GM23248 (cell line): Measurements from ENCODE around the gene HTR2A. TPM values are rescaled to one million over a fixed set of nuclear protein-coding genes. Genes with fewer than 3 reads are reported as not detected.

ENCODE experiments used
- DNase-seq: peaks from one replicate; pipeline ENCODE4 v3.0.0-alpha.2; 2015
- H2AFZ ChIP-seq: fragments of 200-600 bp; sonication (generic); 2 replicates; pipeline ENCODE4 v1.6.1; 2016; ENCODE audit warnings: antibody characterized with exemption
- H3F3A ChIP-seq: fragments of 200-600 bp; sonication (generic); 2 replicates; pipeline ENCODE4 v1.6.1; 2016; ENCODE audit warnings: mild to moderate bottlenecking, antibody characterized with exemption, mixed run types; ENCODE audit not compliant: insufficient read depth
- H3K27ac ChIP-seq: fragments of 200-600 bp; sonication (generic); 2 replicates; pipeline ENCODE4 v1.5.1; 2016; ENCODE audit warnings: mild to moderate bottlenecking
- H3K27me3 ChIP-seq: fragments of 200-600 bp; sonication (generic); replicated peaks from 2 replicates; pipeline ENCODE4 v1.6.1; 2016; ENCODE audit warnings: mild to moderate bottlenecking; ENCODE audit not compliant: insufficient read depth
- H3K36me3 ChIP-seq: fragments of 200-600 bp; sonication (generic); 2 replicates; pipeline ENCODE4 v1.6.1; 2016; ENCODE audit warnings: low read depth, mild to moderate bottlenecking
- H3K4me1 ChIP-seq: fragments of 200-600 bp; sonication (generic); 2 replicates; pipeline ENCODE4 v1.6.1; 2016; ENCODE audit warnings: mild to moderate bottlenecking; ENCODE audit not compliant: insufficient read depth
- H3K4me2 ChIP-seq: fragments of 200-600 bp; sonication (generic); one replicate; pipeline ENCODE4 v1.6.1; 2016; ENCODE audit warnings: mild to moderate bottlenecking; ENCODE audit not compliant: unreplicated experiment
- H3K4me3 ChIP-seq: fragments of 200-600 bp; sonication (generic); 2 replicates; pipeline ENCODE4 v1.5.1; 2016; ENCODE audit warnings: mild to moderate bottlenecking
- H3K79me2 ChIP-seq: fragments of 200-600 bp; sonication (generic); 2 replicates; pipeline ENCODE4 v1.6.1; 2016; ENCODE audit warnings: mild to moderate bottlenecking; ENCODE audit not compliant: insufficient read depth
- H3K9ac ChIP-seq: fragments of 200-600 bp; sonication (generic); 2 replicates; pipeline ENCODE4 v1.6.1; 2016; ENCODE audit warnings: mild to moderate bottlenecking
- H3K9me2 ChIP-seq: fragments of 200-600 bp; sonication (generic); 2 replicates; pipeline ENCODE4 v1.6.1; 2016; ENCODE audit warnings: mixed run types, mild to moderate bottlenecking, moderate library complexity; ENCODE audit not compliant: insufficient read depth
- H3K9me3 ChIP-seq: fragments of 200-600 bp; sonication (generic); one replicate; pipeline ENCODE4 v1.6.1; 2017; ENCODE audit warnings: low read depth
- H4K20me1 ChIP-seq: fragments of 200-600 bp; sonication (generic); 2 replicates; pipeline ENCODE4 v1.6.0; 2016; ENCODE audit not compliant: insufficient read depth
- EZH2 ChIP-seq: fragments of 200-600 bp; sonication (generic); IDR thresholded peaks from 2 replicates; pipeline ENCODE4 v1.6.1; 2018; ENCODE audit warnings: antibody characterized with exemption, mild to moderate bottlenecking; ENCODE audit not compliant: insufficient read depth, poor library complexity, severe bottlenecking
- EZH2phosphoT487 ChIP-seq: fragments of 200-600 bp; sonication (generic); IDR thresholded peaks from 2 replicates; pipeline ENCODE4 v1.6.1; 2018; ENCODE audit warnings: antibody characterized with exemption, moderate library complexity, mild to moderate bottlenecking, low read depth; ENCODE audit not compliant: insufficient read depth
- WGBS, 2 experiments: methylation state at CpG; one replicate each; pipeline ENCODE4 v1.1.6; 2015 to 2017; ENCODE audit warnings: low lambda C conversion rate in 2 of 2, low coverage in 1 of 2; ENCODE audit errors: missing lambda C conversion rate in 2 of 2; 5-methylcytosine and 5-hydroxymethylcytosine counted together
- in situ Hi-C: fragments of 300-500 bp; cut with MboI; formaldehyde crosslinking; loops from 2 replicates; pipeline ENCODE4 v1.15.0; 2020
- polyA plus RNA-seq: library from polyadenylated mRNA; unstranded; fragments of >200 nt; fragmentation: Nextera tagmentation; extraction: Ambion mirVana; gene quantifications from 2 replicates; pipeline ENCODE4 v1.2.1, GENCODE V29; 2016
- total RNA-seq: library from RNA; depleted of rRNA; stranded (reverse); fragments of >200 nt; shearing (Covaris generic); gene quantifications from 2 replicates; pipeline ENCODE4 v1.2.3, GENCODE V29; 2014

Gene HTR2A
- total and polyA plus RNA-seq, 2 experiments from 2014 or later = 2.0 to 2.1 TPM

DNA sequence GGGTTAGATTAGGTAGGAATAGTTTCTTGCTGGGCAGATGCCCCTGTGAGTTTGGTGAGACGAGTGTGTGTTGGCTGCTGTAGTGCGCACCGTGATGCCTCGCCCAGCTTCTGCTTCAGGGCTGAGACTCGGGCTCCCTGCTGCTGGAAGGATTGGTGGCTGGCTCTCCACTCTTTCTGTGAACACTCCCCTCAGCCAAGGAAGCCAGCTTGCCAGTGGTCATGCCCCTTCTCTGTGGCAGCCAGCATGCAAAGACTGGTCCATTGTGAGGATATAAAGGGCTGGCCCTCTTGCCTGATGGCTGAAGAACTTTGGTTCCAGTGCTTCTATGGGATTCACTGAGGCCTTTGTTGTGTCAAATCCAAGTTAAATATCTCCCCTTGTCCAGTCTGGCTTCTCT, 2.9 kb upstream of the HTR2A start:
- no peaks in the 10 kb centered on the region for H3K36me3 ChIP-seq
- H3K9me3 ChIP-seq = no peaks in the 10 kb centered on the region
- H3K4me2 ChIP-seq = no peak overlapping the region
- H3K79me2 ChIP-seq = no peaks in the 10 kb centered on the region
- 42 to 55% methylated on average over 5 of the region's 5 CpGs for WGBS, 2 experiments
- TF ChIP-seq EZH2 = no peak
- no peak for TF ChIP-seq EZH2phosphoT487
- H2AFZ ChIP-seq = no peak overlapping the region
- H3K4me3 ChIP-seq = no peak overlapping the region
- no peaks in the 10 kb centered on the region for H4K20me1 ChIP-seq
- no peaks in the 10 kb centered on the region for H3K27me3 ChIP-seq
- H3K27ac ChIP-seq = no peak overlapping the region
- peaks cover 30% of the 10 kb centered on the region for H3K4me1 ChIP-seq
- no peak overlapping the region for H3K9ac ChIP-seq
- in situ Hi-C loops = no loop called here
- H3K9me2 ChIP-seq = no peaks in the 10 kb centered on the region
- peaks cover 16% of the 10 kb centered on the region for H3F3A ChIP-seq
- no peak for DNase-seq

DNA sequence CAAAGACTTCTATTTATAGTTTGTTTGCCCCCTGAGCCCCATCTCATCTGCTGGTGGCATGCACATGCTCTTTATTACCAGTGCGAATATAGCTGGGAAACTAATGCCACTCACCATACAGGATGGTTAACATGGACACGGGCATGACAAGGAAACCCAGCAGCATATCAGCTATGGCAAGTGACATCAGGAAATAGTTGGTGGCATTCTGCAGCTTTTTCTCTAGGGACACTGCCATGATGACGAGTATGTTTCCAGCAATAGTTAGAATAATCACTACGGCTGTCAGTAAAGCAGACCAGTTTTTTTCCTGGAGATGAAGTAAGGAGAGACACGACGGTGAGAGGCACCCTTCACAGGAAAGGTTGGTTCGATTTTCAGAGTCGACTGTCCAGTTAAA, 1.5 kb downstream of the HTR2A start:
- Histone ChIP-seq H3F3A (peaks cover 18% of the 10 kb centered on the region; the same call in 1 of the 2 replicates), H3K9me3 (no peaks in the 10 kb centered on the region), H2AFZ (peak overlapping the region; percentile 90), H3K36me3 (no peaks in the 10 kb centered on the region), H3K27ac (no peak overlapping the region), H3K4me1 (peaks cover 32% of the 10 kb centered on the region), H4K20me1 (no peaks in the 10 kb centered on the region), H3K9ac (0 out of 2 replicates have a peak overlapping the region, but pooled peaks have one; percentile 67), H3K4me3 (peak overlapping the region; percentile 96), H3K4me2 (peak overlapping the region; percentile 98), H3K27me3 (no peaks in the 10 kb centered on the region), H3K9me2 (no peaks in the 10 kb centered on the region), H3K79me2 (no peaks in the 10 kb centered on the region)
- TF ChIP-seq EZH2phosphoT487 (no peak), EZH2 (no peak)
- no peak for DNase-seq
- WGBS, 2 experiments = 32 to 33% methylated on average over 8 of the region's 8 CpGs
- in situ Hi-C loops = no loop called here

DNA sequence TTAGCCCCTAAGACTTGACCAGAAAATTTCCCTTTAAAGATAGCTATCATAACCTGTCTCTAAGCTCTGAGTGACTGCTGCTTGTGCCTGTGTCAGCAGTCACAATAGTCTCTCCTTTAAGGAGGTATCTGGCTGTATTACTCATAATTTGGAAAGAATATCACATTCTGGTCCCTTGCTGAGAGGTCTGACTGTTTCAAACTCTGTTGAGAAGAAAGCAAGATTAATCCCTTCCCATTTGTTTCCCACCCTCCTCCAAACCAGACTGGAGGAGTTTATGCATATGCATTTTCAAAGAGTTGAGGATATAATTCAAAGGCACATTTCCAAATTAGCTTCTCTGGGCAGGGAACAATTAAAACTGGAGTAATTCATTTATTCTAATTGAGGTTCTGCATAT, 2.3 kb downstream of the HTR2A start:
- peak; percentile 72 for DNase-seq
- Histone ChIP-seq H3K27me3 (no peaks in the 10 kb centered on the region), H3K79me2 (no peaks in the 10 kb centered on the region), H3K4me1 (peaks cover 32% of the 10 kb centered on the region), H3K9me3 (no peaks in the 10 kb centered on the region), H3K4me2 (peak overlapping the region; percentile 96), H3F3A (peaks cover 18% of the 10 kb centered on the region; the same call in 1 of the 2 replicates), H3K27ac (peak overlapping the region; percentile 25), H3K9ac (peak overlapping the region; percentile 73), H3K4me3 (peak overlapping the region; percentile 96), H3K9me2 (no peaks in the 10 kb centered on the region), H2AFZ (peak overlapping the region; percentile 98), H4K20me1 (no peaks in the 10 kb centered on the region), H3K36me3 (no peaks in the 10 kb centered on the region)
- in situ Hi-C loops = no loop called here
- no peak for TF ChIP-seq EZH2

DNA sequence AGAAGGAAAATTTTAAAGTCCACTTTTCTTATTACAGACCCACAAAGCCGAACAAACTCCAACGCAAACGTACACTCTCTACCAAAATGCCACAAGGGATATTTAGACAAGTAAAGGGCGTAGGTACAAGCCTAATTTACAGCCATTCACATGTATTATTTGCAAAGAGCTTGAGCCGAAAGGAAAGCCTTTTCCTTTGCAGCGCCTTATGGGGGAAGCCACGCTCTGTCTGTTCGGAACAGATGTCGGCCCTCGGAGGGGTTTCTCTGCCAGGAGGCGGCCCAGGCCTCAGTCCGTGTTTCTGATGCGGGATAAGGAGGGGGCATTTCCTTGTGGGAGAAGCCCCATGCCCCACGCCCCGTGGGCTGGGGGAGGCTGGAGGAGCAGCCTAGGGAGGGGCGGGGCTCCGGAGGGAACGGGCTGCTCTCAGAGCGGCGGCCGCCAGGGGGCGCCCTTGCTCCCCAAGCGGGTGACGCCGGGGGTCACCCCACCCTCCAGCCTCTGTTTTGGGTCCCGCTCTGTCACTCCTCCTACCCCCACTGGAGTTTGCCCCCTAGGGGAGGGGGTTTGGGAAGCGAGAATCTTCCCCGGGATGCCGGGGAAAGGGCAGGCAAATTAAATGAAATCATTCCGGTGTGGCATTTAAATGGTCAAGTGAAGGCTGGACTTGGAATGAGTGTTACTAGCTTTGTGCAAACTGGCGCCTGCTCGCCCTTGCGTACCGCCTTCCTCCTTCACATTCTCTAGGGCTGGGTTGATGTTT, 2.9 kb downstream of the HTR2A start:
- Histone ChIP-seq H3K9me2 (no peaks in the 10 kb centered on the region), H3K9ac (peak overlapping the region; percentile 73), H3K79me2 (no peaks in the 10 kb centered on the region), H3K27ac (peak overlapping the region; percentile 25), H3K27me3 (no peaks in the 10 kb centered on the region), H2AFZ (peak overlapping the region; percentile 98), H3K4me2 (peak overlapping the region; percentile 96), H4K20me1 (no peaks in the 10 kb centered on the region), H3K4me1 (peaks cover 32% of the 10 kb centered on the region), H3K9me3 (no peaks in the 10 kb centered on the region), H3K4me3 (peak overlapping the region; percentile 96), H3K36me3 (no peaks in the 10 kb centered on the region), H3F3A (peaks cover 18% of the 10 kb centered on the region; the same call in 1 of the 2 replicates)
- in situ Hi-C loops = no loop called here
- 1 to 2% methylated on average over 23 to 34 of the region's 34 CpGs for WGBS, 2 experiments
- peak; percentile 80 for DNase-seq
- no peak for TF ChIP-seq EZH2phosphoT487
- no peak for TF ChIP-seq EZH2
